ENCODE measurements around the gene SLC17A9.

- TF ChIP-seq POLR2A (IDR thresholded peaks at IDR 0.05; ENCODE audit: low read length) (no peak), GATA1 (IDR thresholded peaks at IDR 0.05; ENCODE audit: low read depth, low read length) (no peak)
These were observed 33.8 kb downstream of the SLC17A9 start for GRCh38 chr20:62986257-62986800.
